IMR-90 (cell line): ENCODE measurements around the gene PCBP4. TPM values are rescaled to one million over a fixed set of nuclear protein-coding genes. Genes with fewer than 3 reads are reported as not detected.

ENCODE experiments used
- ATAC-seq: fragments of 200-7000 bp; cut with Tn5 transposase; 2 replicates; pipeline ENCODE4 v1.9.1; 2020; ENCODE audit warnings: low read depth, mild to moderate bottlenecking, moderate library complexity
- BruUV-seq: library from RNA; stranded (reverse); fragments of 400-500 nt; replicated peaks from 2 replicates; lab custom pipeline; 2021; lab: Mats Ljungman, UMichigan
- CTCF ChIA-PET: fragments of 300-600 bp; formaldehyde crosslinking; extraction: SDS; loops from one replicate; lab custom pipeline; 2021; ENCODE audit warnings: antibody characterized with exemption; lab: Yijun Ruan, JAX
- POLR2A ChIA-PET: fragments of 300-600 bp; sonication (Branson Sonifier 250); formaldehyde crosslinking; loops from one replicate; lab custom pipeline; 2022; ENCODE audit warnings: antibody characterized with exemption; ENCODE audit not compliant: unreplicated experiment; lab: Charles Lee
- DNase-seq: peaks from one replicate; pipeline ENCODE4 v3.0.0; 2013
- H2AFZ ChIP-seq: replicated peaks from 2 replicates; pipeline ENCODE3; 2013; ENCODE audit warnings: low read length, mild to moderate bottlenecking; ENCODE audit not compliant: poor library complexity
- H2AK5ac ChIP-seq: 2 replicates; pipeline ENCODE4 v1.6.1; 2013; ENCODE audit warnings: low read depth, low read length, inconsistent platforms
- H2AK9ac ChIP-seq: replicated peaks from 2 replicates; pipeline ENCODE3; 2013; ENCODE audit warnings: mild to moderate bottlenecking, low read depth, low read length, moderate library complexity; ENCODE audit not compliant: poor library complexity
- H2BK120ac ChIP-seq: 2 replicates; pipeline ENCODE4 v1.6.1; 2013; ENCODE audit warnings: low read depth, low read length, inconsistent platforms
- H2BK15ac ChIP-seq: 3 replicates; pipeline ENCODE4 v1.6.1; 2013; ENCODE audit warnings: low read depth, low read length, inconsistent platforms
- H2BK20ac ChIP-seq: 2 replicates; pipeline ENCODE4 v1.6.1; 2013; ENCODE audit warnings: low read depth, mild to moderate bottlenecking, inconsistent platforms, low read length, moderate library complexity
- H2BK5ac ChIP-seq: 2 replicates; pipeline ENCODE4 v1.6.1; 2013; ENCODE audit warnings: mild to moderate bottlenecking, low read depth, low read length, inconsistent platforms; ENCODE audit not compliant: poor library complexity, severe bottlenecking
- H3K14ac ChIP-seq: replicated peaks from 2 replicates; pipeline ENCODE4 v1.6.1; 2013; ENCODE audit warnings: low read depth, low read length, inconsistent platforms
- H3K18ac ChIP-seq: 2 replicates; pipeline ENCODE4 v1.6.1; 2013; ENCODE audit warnings: low read depth, low read length, control low read depth
- H3K23ac ChIP-seq: 2 replicates; pipeline ENCODE4 v1.6.1; 2013; ENCODE audit warnings: low read depth, low read length, inconsistent platforms
- H3K27ac ChIP-seq: 2 replicates; pipeline ENCODE4 v1.5.1; 2013; ENCODE audit warnings: mild to moderate bottlenecking, control low read depth, low read length; ENCODE audit not compliant: insufficient read depth
- H3K27me3 ChIP-seq: 2 replicates; pipeline ENCODE4 v1.6.1; 2013; ENCODE audit warnings: low read length; ENCODE audit not compliant: control insufficient read depth, insufficient read depth
- H3K36me3 ChIP-seq: 2 replicates; pipeline ENCODE4 v1.6.1; 2013; ENCODE audit warnings: low read length, mixed read lengths; ENCODE audit not compliant: control insufficient read depth, insufficient read depth
- H3K4ac ChIP-seq: 2 replicates; pipeline ENCODE4 v1.6.1; 2013; ENCODE audit warnings: low read depth, low read length, inconsistent platforms
- H3K4me1 ChIP-seq: 2 replicates; pipeline ENCODE4 v1.6.1; 2013; ENCODE audit warnings: low read length, mixed read lengths; ENCODE audit not compliant: control insufficient read depth, insufficient read depth
- H3K4me2 ChIP-seq: 2 replicates; pipeline ENCODE4 v1.6.1; 2013; ENCODE audit warnings: low read depth, mild to moderate bottlenecking, control low read depth, low read length, moderate library complexity
- H3K4me3 ChIP-seq: 2 replicates; pipeline ENCODE4 v1.5.1; 2013; ENCODE audit warnings: low read depth, mild to moderate bottlenecking, control low read depth, low read length, moderate library complexity; ENCODE audit not compliant: insufficient read depth
- H3K56ac ChIP-seq: 2 replicates; pipeline ENCODE4 v1.6.1; 2013; ENCODE audit warnings: low read length, inconsistent platforms; ENCODE audit not compliant: insufficient read depth; ENCODE audit errors: extremely low read depth
- H3K79me1 ChIP-seq, 2 experiments: 2 replicates each; pipeline ENCODE4 v1.6.1; 2013; ENCODE audit warnings: low read length in 2 of 2, inconsistent platforms in 1 of 2, low read depth in 1 of 2
- H3K9ac ChIP-seq: 2 replicates; pipeline ENCODE4 v1.6.1; 2013; ENCODE audit warnings: low read depth, low read length, control low read depth
- H3K9me1 ChIP-seq: 2 replicates; pipeline ENCODE4 v1.6.1; 2013; ENCODE audit warnings: low read length, inconsistent platforms; ENCODE audit not compliant: insufficient read depth
- H3K9me3 ChIP-seq: 2 replicates; pipeline ENCODE4 v1.6.1; 2013; ENCODE audit warnings: low read length; ENCODE audit not compliant: control insufficient read depth, insufficient read depth
- H4K20me1 ChIP-seq: 2 replicates; pipeline ENCODE4 v1.6.1; 2013; ENCODE audit warnings: low read length, inconsistent platforms; ENCODE audit not compliant: insufficient read depth
- H4K5ac ChIP-seq: 2 replicates; pipeline ENCODE4 v1.6.1; 2013; ENCODE audit warnings: mild to moderate bottlenecking, low read depth, low read length, control low read depth
- H4K8ac ChIP-seq, 2 experiments: 2 replicates each; pipeline ENCODE4 v1.6.1; 2013; ENCODE audit warnings: low read depth in 2 of 2, low read length in 2 of 2, control low read depth in 1 of 2, inconsistent platforms in 1 of 2
- H4K91ac ChIP-seq: 2 replicates; pipeline ENCODE4 v1.6.1; 2013; ENCODE audit warnings: low read depth, low read length, inconsistent platforms; ENCODE audit not compliant: insufficient read depth
- BHLHE40 ChIP-seq: fragments of 150-350 bp; IDR thresholded peaks from 2 replicates; pipeline ENCODE4 v1.6.1; 2016; ENCODE audit warnings: mild to moderate bottlenecking, low read depth, low read length
- CEBPB ChIP-seq: IDR thresholded peaks from 2 replicates; pipeline ENCODE4 v1.6.1; 2012; ENCODE audit warnings: low read depth, low read length, improper control_type of control experiment
- CHD1 ChIP-seq: IDR thresholded peaks from 2 replicates; pipeline ENCODE4 v1.6.1; 2012; ENCODE audit warnings: low read depth, low read length, improper control_type of control experiment
- ELK1 ChIP-seq: fragments of 150-350 bp; IDR thresholded peaks from 2 replicates; pipeline ENCODE4 v1.6.1; 2016; ENCODE audit warnings: low read depth, mild to moderate bottlenecking, low read length, moderate library complexity, borderline replicate concordance
- FOS ChIP-seq: fragments of 150-350 bp; IDR thresholded peaks from 2 replicates; pipeline ENCODE4 v1.6.1; 2016; ENCODE audit warnings: low read depth, low read length
- MAFK ChIP-seq: IDR thresholded peaks from 2 replicates; pipeline ENCODE4 v1.6.1; 2012; ENCODE audit warnings: low read depth, low read length, improper control_type of control experiment
- MAZ ChIP-seq: IDR thresholded peaks from 2 replicates; pipeline ENCODE4 v1.6.1; 2012; ENCODE audit warnings: low read depth, mild to moderate bottlenecking, low read length, improper control_type of control experiment, moderate library complexity, borderline replicate concordance
- MXI1 ChIP-seq: IDR thresholded peaks from 2 replicates; pipeline ENCODE4 v1.6.1; 2012; ENCODE audit warnings: low read depth, mild to moderate bottlenecking, low read length, moderate library complexity, borderline replicate concordance
- NFE2L2 ChIP-seq: fragments of 150-350 bp; IDR thresholded peaks from 2 replicates; pipeline ENCODE4 v1.6.1; 2016; ENCODE audit warnings: low read depth, mild to moderate bottlenecking, low read length
- POLR2A ChIP-seq: IDR thresholded peaks from 2 replicates; pipeline ENCODE4 v1.6.1; 2012; ENCODE audit warnings: mild to moderate bottlenecking, low read depth, low read length
- RAD21 ChIP-seq: IDR thresholded peaks from 2 replicates; pipeline ENCODE4 v1.6.1; 2012; ENCODE audit warnings: low read length, improper control_type of control experiment
- RCOR1 ChIP-seq: IDR thresholded peaks from 2 replicates; pipeline ENCODE4 v1.6.1; 2012; ENCODE audit warnings: mild to moderate bottlenecking, low read length, improper control_type of control experiment; ENCODE audit not compliant: insufficient replicate concordance
- RFX5 ChIP-seq: IDR thresholded peaks from 2 replicates; pipeline ENCODE4 v1.8.0; 2012; ENCODE audit warnings: low read depth, mild to moderate bottlenecking, low read length, moderate library complexity
- SMC3 ChIP-seq: fragments of 150-350 bp; IDR thresholded peaks from 2 replicates; pipeline ENCODE4 v1.6.1; 2016; ENCODE audit warnings: low read depth, mild to moderate bottlenecking, antibody characterized with exemption, low read length, moderate library complexity
- WGBS, 2 experiments: methylation state at CpG; one replicate each; pipeline versions ENCODE4 v1.1.5 to v1.1.7; 2013; ENCODE audit warnings: missing lambda C conversion rate in 2 of 2; ENCODE audit not compliant: insufficient read length in 1 of 2; ENCODE audit errors: extremely low coverage in 2 of 2; 5-methylcytosine and 5-hydroxymethylcytosine counted together
- dilution Hi-C: fragments of 300-500 bp; cut with HindIII; formaldehyde crosslinking; loops from one replicate; pipeline ENCODE4 v1.14.3; 2018; ENCODE audit warnings: low sequenced_read_pairs; ENCODE audit not compliant: unreplicated experiment
- in situ Hi-C: fragments of 300-500 bp; cut with MboI; formaldehyde crosslinking; loops from 3 replicates; pipeline ENCODE4 v1.14.3; 2019; ENCODE audit warnings: low sequenced_read_pairs, inconsistent platforms, mixed read lengths
- intact Hi-C: fragments of 100-400 bp; cut with micrococcal nuclease; formaldehyde crosslinking; loops from 2 replicates; pipeline ENCODE4 v1.10.0; 2022
- polyA plus RNA-seq, 3 experiments: library from polyadenylated mRNA; depleted of rRNA; stranded (reverse); fragments of >200 nt; gene quantifications; 2 replicates each; pipeline ENCODE4 v1.2.3, GENCODE V29; 2012; ENCODE audit warnings: low replicate concordance in 1 of 3
- total RNA-seq: library from RNA; depleted of rRNA; stranded (reverse); fragments of >200 nt; gene quantifications from 2 replicates; pipeline ENCODE4 v1.2.3, GENCODE V29; 2012
- TF ChIP-seq, protein P1 (sequence below): fragments of 150-350 bp; IDR thresholded peaks from 2 replicates; pipeline ENCODE4 v1.6.1; 2017; ENCODE audit warnings: mild to moderate bottlenecking, antibody characterized with exemption, low read length, low read depth
- TF ChIP-seq, protein P2 (sequence below): conservative IDR thresholded peaks from 2 replicates; pipeline ENCODE4 v1.5.1; 2012; ENCODE audit warnings: mild to moderate bottlenecking, low read depth, low read length, improper control_type of control experiment

Gene PCBP4
- total and polyA plus RNA-seq, 2 of the 4 experiments (the other 2 are of a cell fraction), result 70.8 to 110 TPM

DNA sequence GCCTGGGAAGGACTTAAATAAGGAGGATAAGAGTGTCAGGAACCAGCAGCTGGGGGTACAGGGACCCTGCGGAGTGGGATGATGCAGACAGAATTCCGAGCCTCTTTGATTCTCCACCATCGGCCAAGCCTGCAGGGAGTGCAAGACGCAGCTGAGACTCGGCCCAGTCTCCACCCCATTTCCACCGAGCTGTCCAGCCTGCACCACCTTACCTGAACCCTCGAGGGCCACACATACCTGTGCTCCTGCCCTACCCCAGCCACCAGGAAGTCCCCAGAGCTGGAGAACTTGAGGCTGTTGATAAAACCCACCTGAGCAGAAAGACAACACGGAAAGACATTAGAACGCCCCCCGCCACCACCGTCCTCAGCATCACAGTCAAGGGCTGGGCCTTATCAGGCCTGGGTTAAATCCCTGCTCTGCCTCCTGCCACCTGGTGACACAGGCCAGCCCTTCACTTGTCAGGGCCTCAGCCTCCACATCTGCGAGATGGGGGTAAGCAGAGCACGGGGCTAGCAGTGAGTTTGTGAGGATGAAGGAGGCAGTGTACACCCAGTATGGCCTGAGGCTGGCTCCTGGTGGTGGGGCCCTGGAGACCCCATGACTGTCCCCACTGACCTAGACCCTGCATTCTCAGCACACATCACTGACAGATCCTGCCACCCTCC lies 33.6 kb downstream of the PCBP4 start:
- WGBS, 2 experiments, result 95% methylated on average over 4 of the region's 13 CpGs; no CpG with 5 or more reads in 1 of the 2 experiments

More for the DNA sequence above, 33.6 kb downstream of the PCBP4 start:
- Histone ChIP-seq H3K14ac (no peak overlapping the region), H3K27ac (no peak overlapping the region), H2BK15ac (no peak overlapping the region), H3K79me1 (peaks cover 2 to 4% of the 10 kb centered on the region in 2 experiments; a peak in 2 of 4 replicates), H3K9me1 (no peaks in the 10 kb centered on the region), H2BK20ac (no peak overlapping the region), H3K23ac (no peak overlapping the region), H4K8ac (no peak overlapping the region), H3K9ac (no peak overlapping the region), H3K18ac (no peak overlapping the region), H3K4ac (no peak overlapping the region), H4K5ac (no peak overlapping the region), H2BK5ac (no peak overlapping the region), H2AK9ac (no peak overlapping the region), H2AK5ac (no peak overlapping the region), H3K4me1 (no peaks in the 10 kb centered on the region), H3K36me3 (peaks cover 58% of the 10 kb centered on the region), H4K91ac (no peak overlapping the region), H3K4me2 (no peak overlapping the region), H2AFZ (no peak overlapping the region), H2BK120ac (no peak overlapping the region), H3K4me3 (no peak overlapping the region), H3K9me3 (no peaks in the 10 kb centered on the region), H3K56ac (no peak overlapping the region), H3K27me3 (no peaks in the 10 kb centered on the region), H4K20me1 (no peaks in the 10 kb centered on the region)
- intact Hi-C loops (no loop called here), in situ Hi-C loops (loop anchor here (25.0 kb wide), 1 partner anchor 546 kb away; the partner anchor contains the start of genes MANF and RBM15B), dilution Hi-C loops (no loop called here)
- ATAC-seq (no peak), DNase-seq (no peak)
- BruUV-seq, result no TSS peak
- POLR2A ChIA-PET, result no interaction called here
- CTCF ChIA-PET, result no interaction called here
- TF ChIP-seq MAZ (no peak), BHLHE40 (no peak), RAD21 (no peak), NFE2L2 (no peak), POLR2A (no peak), ELK1 (no peak), SMC3 (no peak), CHD1 (no peak), RFX5 (no peak), MAFK (no peak), FOS (no peak), MXI1 (no peak), CEBPB (no peak), RCOR1 (no peak)
- TF ChIP-seq, protein P1, sequence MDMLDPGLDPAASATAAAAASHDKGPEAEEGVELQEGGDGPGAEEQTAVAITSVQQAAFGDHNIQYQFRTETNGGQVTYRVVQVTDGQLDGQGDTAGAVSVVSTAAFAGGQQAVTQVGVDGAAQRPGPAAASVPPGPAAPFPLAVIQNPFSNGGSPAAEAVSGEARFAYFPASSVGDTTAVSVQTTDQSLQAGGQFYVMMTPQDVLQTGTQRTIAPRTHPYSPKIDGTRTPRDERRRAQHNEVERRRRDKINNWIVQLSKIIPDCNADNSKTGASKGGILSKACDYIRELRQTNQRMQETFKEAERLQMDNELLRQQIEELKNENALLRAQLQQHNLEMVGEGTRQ, result no peak
- TF ChIP-seq, protein P2, sequence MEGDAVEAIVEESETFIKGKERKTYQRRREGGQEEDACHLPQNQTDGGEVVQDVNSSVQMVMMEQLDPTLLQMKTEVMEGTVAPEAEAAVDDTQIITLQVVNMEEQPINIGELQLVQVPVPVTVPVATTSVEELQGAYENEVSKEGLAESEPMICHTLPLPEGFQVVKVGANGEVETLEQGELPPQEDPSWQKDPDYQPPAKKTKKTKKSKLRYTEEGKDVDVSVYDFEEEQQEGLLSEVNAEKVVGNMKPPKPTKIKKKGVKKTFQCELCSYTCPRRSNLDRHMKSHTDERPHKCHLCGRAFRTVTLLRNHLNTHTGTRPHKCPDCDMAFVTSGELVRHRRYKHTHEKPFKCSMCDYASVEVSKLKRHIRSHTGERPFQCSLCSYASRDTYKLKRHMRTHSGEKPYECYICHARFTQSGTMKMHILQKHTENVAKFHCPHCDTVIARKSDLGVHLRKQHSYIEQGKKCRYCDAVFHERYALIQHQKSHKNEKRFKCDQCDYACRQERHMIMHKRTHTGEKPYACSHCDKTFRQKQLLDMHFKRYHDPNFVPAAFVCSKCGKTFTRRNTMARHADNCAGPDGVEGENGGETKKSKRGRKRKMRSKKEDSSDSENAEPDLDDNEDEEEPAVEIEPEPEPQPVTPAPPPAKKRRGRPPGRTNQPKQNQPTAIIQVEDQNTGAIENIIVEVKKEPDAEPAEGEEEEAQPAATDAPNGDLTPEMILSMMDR, result no peak
